GM12872 (cell line): ENCODE results near the gene CACNA2D3.

ENCODE experiments used
- CTCF ChIP-seq: IDR thresholded peaks from 3 replicates; pipeline ENCODE4 v1.5.1; 2011; ENCODE audit warnings: low read depth, mild to moderate bottlenecking, low read length, moderate library complexity; ENCODE audit not compliant: insufficient read depth

Gene CACNA2D3

GRCh38 chr3:54866251-54866650 is 743.9 kb downstream of the CACNA2D3 start:
- no peak for TF ChIP-seq CTCF

- 0 out of 3 replicates have a peak, but pooled peaks have one; percentile 8 for TF ChIP-seq CTCF
These were observed 748.1 kb downstream of the CACNA2D3 start for GRCh38 chr3:54870423-54870822.

- TF ChIP-seq CTCF = no peak
These were observed 749.5 kb downstream of the CACNA2D3 start for GRCh38 chr3:54871867-54872266.

- no peak for TF ChIP-seq CTCF
These were observed 751.0 kb downstream of the CACNA2D3 start for GRCh38 chr3:54873059-54874010.

- no peak for TF ChIP-seq CTCF
These were observed 752.6 kb downstream of the CACNA2D3 start for GRCh38 chr3:54874816-54875556.

GRCh38 chr3:54875596-54876268 is 753.4 kb downstream of the CACNA2D3 start:
- no peak for TF ChIP-seq CTCF

GRCh38 chr3:54876694-54877093 is 754.3 kb downstream of the CACNA2D3 start:
- no peak for TF ChIP-seq CTCF
